CD8-positive, alpha-beta memory T cell (primary cell): ENCODE measurements around the gene GFPT2. TPM values are rescaled to one million over a fixed set of nuclear protein-coding genes. Genes with fewer than 3 reads are reported as not detected.

Source experiments
- CTCF ChIA-PET: fragments of 350-600 bp; sonication (Branson Sonifier 250); formaldehyde crosslinking; loops from one replicate; lab custom pipeline; 2021; ENCODE audit warnings: antibody characterized with exemption; lab: Charles Lee
- POLR2A ChIA-PET: fragments of 350-600 bp; sonication (Branson Sonifier 250); formaldehyde crosslinking; loops from one replicate; lab custom pipeline; 2021; ENCODE audit warnings: antibody characterized with exemption; lab: Charles Lee
- DNase-seq, 5 donors: peaks; one replicate each; pipeline versions ENCODE4 v3.0.0 to v3.0.0-alpha.2; 2020 to 2022; ENCODE audit warnings: mixed read lengths in 1 of 5
- H3K27ac ChIP-seq: one replicate; pipeline ENCODE4 v1.7.0; 2013; ENCODE audit warnings: low read depth, mild to moderate bottlenecking, low read length, moderate library complexity
- H3K27me3 ChIP-seq: 2 replicates; pipeline ENCODE4 v1.7.0; 2013; ENCODE audit warnings: low read length, mild to moderate bottlenecking; ENCODE audit not compliant: insufficient read depth, poor library complexity, severe bottlenecking
- H3K36me3 ChIP-seq: 2 replicates; pipeline ENCODE4 v1.7.0; 2013; ENCODE audit warnings: mild to moderate bottlenecking, low read length, moderate library complexity; ENCODE audit not compliant: insufficient read depth
- H3K4me1 ChIP-seq: 2 replicates; pipeline ENCODE4 v1.7.0; 2013; ENCODE audit warnings: mild to moderate bottlenecking, low read length, moderate library complexity; ENCODE audit not compliant: insufficient read depth
- H3K4me3 ChIP-seq: 2 replicates; pipeline ENCODE4 v1.7.0; 2013; ENCODE audit warnings: mild to moderate bottlenecking, low read length
- H3K9me3 ChIP-seq: 2 replicates; pipeline ENCODE4 v1.7.0; 2013; ENCODE audit warnings: mild to moderate bottlenecking, low read length
- H3K27ac Mint-ChIP-seq, 8 donors: one replicate each; pipeline ENCODE4 v1.8.0; 2020 to 2021; ENCODE audit warnings: mixed read lengths in 8 of 8, mild to moderate bottlenecking in 6 of 8, inconsistent platforms in 3 of 8, moderate library complexity in 3 of 8
- H3K27me3 Mint-ChIP-seq, 2 donors: one replicate each; pipeline ENCODE4 v1.8.0; 2020 to 2021; ENCODE audit warnings: mixed read lengths in 2 of 2, mild to moderate bottlenecking in 1 of 2, moderate library complexity in 1 of 2
- H3K36me3 Mint-ChIP-seq, 3 donors: one replicate each; pipeline ENCODE4 v1.8.0; 2020 to 2021; ENCODE audit warnings: mixed read lengths in 3 of 3, inconsistent platforms in 1 of 3, mild to moderate bottlenecking in 1 of 3
- H3K4me1 Mint-ChIP-seq, 3 donors: one replicate each; pipeline ENCODE4 v1.8.0; 2020 to 2021; ENCODE audit warnings: mixed read lengths in 3 of 3, inconsistent platforms in 1 of 3, mild to moderate bottlenecking in 1 of 3
- H3K4me3 Mint-ChIP-seq, 7 donors: one replicate each; pipeline ENCODE4 v1.8.0; 2020 to 2021; ENCODE audit warnings: mixed read lengths in 7 of 7, mild to moderate bottlenecking in 6 of 7, moderate library complexity in 4 of 7, inconsistent platforms in 2 of 7
- H3K9me3 Mint-ChIP-seq, 5 donors: one replicate each; pipeline ENCODE4 v1.8.0; 2020 to 2022; ENCODE audit warnings: mixed read lengths in 5 of 5, mild to moderate bottlenecking in 3 of 5, moderate library complexity in 2 of 5, inconsistent platforms in 1 of 5
- polyA plus RNA-seq: library from polyadenylated mRNA; unstranded; fragments of 300-500 nt; fragmentation: Illumina TruSeq; gene quantifications from one replicate; pipeline ENCODE4 v1.2.3, GENCODE V29; 2021
- total RNA-seq, 2 experiments: library from RNA; stranded (reverse); gene quantifications; one replicate each; pipeline ENCODE4 v1.2.3, GENCODE V29; 2021

GFPT2 gene
- total and polyA plus RNA-seq, 3 experiments from 2014 or later, result 0.41 to 1.9 (median 1.7) TPM

DNA sequence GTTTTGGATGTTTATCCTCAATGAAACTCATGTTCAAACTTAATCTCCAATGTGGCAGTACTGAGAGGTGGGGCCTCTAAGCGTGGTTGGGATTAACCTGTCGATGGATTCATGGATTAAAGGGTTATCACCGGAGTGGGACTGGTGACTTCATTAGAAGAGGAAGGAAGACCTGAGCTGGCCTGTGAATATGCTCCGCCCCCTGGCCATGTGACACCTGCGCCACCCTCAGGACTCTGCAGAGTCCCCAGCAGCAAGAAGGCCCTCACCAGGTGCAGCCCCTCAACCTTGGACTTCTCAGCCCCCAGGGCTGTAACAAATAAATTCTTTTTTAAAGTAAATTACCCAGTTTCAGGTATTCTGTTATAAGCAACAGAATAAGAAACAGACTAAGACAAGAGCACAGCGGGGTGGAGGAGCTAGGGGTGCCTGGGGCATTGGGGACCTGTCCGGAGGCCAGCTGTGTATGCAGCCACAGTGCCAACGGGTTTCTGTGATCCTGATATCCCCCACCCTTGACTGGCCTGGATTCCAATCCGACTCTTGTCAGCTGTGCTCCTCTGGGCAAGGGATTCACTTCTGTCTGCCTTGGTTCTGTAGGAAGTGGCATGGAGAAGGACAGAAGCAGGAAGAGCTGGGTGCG, 58.1 kb downstream of the GFPT2 start:
- ChIA-PET CTCF (interaction anchor here (0.9 to 9.2 kb wide), 7 partner anchors 10 to 176 kb away, joined by 3 to 133 read pairs (median 10); no protein-coding TSS in a partner anchor), POLR2A (interaction anchor here (2.6 kb wide), 1 partner anchor 20 kb away, joined by 19 read pairs; no protein-coding TSS in a partner anchor)
- Histone ChIP-seq H3K4me1 (peaks cover 21% of the 10 kb centered on the region), H3K9me3 (no peaks in the 10 kb centered on the region), H3K36me3 (no peaks in the 10 kb centered on the region), H3K27ac (no peak overlapping the region), H3K27me3 (no peaks in the 10 kb centered on the region), H3K4me3 (no peak overlapping the region)
- Mint-ChIP-seq H3K36me3 (peaks cover 0 to 10% (median 1%) of the 10 kb centered on the region in 3 donors), H3K27me3 (peaks cover 0 to 1% of the 10 kb centered on the region in 2 donors), H3K4me1 (peaks cover 24 to 51% (median 39%) of the 10 kb centered on the region in 3 donors), H3K27ac (peak overlapping the region in 4 of 8 donors; percentile 36 to 100 (median 74)), H3K9me3 (no peaks in the 10 kb centered on the region), H3K4me3 (no peak overlapping the region)
- no peak for DNase-seq

DNA sequence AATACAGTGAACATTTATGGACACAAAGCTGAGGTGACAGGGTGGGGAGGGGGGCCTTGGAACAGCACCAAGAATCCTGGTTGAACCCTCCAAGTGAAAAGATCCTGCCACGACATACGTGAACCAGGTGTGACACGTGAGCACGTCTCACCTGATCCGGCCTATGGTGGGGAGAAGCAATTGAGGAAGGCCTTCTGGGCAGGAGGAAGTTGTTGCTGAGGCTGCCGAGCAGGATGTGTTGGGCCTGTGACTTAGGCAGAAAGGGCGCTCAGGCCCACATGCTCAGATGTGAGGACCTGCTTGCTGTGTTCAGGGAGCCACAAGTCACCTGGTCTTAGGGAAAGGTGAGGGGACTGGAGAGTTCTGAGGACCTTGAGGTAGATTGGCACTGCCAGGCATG, 58.7 kb downstream of the GFPT2 start:
- CTCF ChIA-PET, result interaction anchor here (0.6 to 9.2 kb wide), 8 partner anchors 9 to 177 kb away, joined by 3 to 133 read pairs (median 8); no protein-coding TSS in a partner anchor

DNA sequence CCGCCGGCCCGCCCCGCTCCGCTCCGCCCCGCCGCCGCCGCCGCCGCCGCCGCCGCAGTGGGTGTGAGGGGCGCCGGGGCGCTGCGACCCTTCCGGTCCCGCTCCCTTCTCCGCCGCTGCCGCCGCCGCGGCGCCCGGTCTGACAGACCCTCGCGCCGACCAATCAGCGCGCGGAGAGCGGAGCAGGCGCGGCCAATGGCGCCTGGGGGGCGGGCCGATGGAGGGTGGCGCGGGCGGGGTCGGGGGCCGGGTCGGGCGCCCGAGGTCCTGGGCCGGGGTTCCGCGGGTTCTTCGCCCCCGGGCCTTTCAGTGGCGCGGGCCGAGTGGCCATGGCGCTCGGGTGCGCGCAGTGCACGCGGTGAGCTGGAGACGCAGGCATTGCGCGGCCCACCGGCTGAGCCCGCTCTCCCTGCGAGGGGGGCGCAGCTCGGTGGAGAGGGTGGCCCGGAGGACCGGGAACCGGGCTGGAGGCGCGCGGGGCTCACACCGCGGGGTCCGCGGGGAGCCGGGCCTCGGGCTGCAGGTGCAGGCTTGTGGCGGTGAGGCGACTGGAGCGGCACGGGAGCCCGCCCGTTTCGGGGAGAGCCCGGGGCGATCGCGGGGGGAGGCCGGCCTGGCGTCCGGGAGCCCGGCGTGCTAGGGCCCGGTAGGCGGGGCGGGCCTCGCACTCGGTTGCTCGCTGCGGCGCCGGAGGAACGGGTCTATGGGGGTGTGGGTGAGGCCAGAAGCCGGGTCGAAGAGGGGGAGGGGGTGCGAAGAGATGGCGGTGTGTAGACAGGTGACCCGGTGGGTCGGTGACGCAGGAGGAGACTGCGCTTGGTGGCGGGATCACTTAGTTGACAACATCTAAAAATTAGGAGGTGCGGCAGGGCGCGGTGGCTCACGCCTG, 60.9 kb downstream of the GFPT2 start, which contains the start of gene MAPK9:
Gene MAPK9 (minus strand): TSS at position 141 of the 889 bp plus-strand sequence. CDS start 11,522 bp downstream, outside the sequence.
- peak within 1 kb of the TSS; percentile 59 for H3K4me3 ChIP-seq
- H3K9me3 ChIP-seq, result no peaks in the 10 kb centered on the region
- ChIA-PET CTCF (interaction anchor here (0.9 to 9.2 kb wide), 7 partner anchors 22 to 518 kb away, joined by 3 to 133 read pairs (median 7); no protein-coding TSS in a partner anchor), POLR2A (interaction anchor here (0.6 to 2.6 kb wide), 4 partner anchors 22 to 560 kb away, joined by 4 to 19 read pairs (median 6); partner anchors contain the start of genes CNOT6 and MAML1)
- no peaks in the 10 kb centered on the region for H3K36me3 ChIP-seq
- peak; percentile 82 to 92 (median 85) for DNase-seq
- Mint-ChIP-seq H3K4me1 (peaks cover 40 to 75% (median 64%) of the 10 kb centered on the region in 3 donors), H3K4me3 (peak within 1 kb of the TSS; percentile 93 to 99 (median 97)), H3K27me3 (peaks cover 0 to 1% of the 10 kb centered on the region in 2 donors), H3K9me3 (no peaks in the 10 kb centered on the region), H3K36me3 (peaks cover 0 to 13% (median 1%) of the 10 kb centered on the region in 3 donors), H3K27ac (peak within 1 kb of the TSS; percentile 97 to 100 (median 99))
- H3K27me3 ChIP-seq, result no peaks in the 10 kb centered on the region
- peak within 1 kb of the TSS; percentile 84 for H3K27ac ChIP-seq
- H3K4me1 ChIP-seq, result peaks cover 29% of the 10 kb centered on the region

More for the DNA sequence above, 58.7 kb downstream of the GFPT2 start:
- Mint-ChIP-seq H3K9me3 (no peaks in the 10 kb centered on the region), H3K36me3 (peaks cover 0 to 10% (median 1%) of the 10 kb centered on the region in 3 donors), H3K27me3 (peaks cover 0 to 1% of the 10 kb centered on the region in 2 donors), H3K4me1 (peaks cover 28 to 57% (median 45%) of the 10 kb centered on the region in 3 donors), H3K4me3 (peak overlapping the region in 1 of 7 donors; percentile 22), H3K27ac (peak overlapping the region in 7 of 8 donors; percentile 36 to 100 (median 98))
- H3K4me3 ChIP-seq, result no peak overlapping the region
- H3K27ac ChIP-seq, result no peak overlapping the region
- POLR2A ChIA-PET, result interaction anchor here (2.0 to 2.6 kb wide), 2 partner anchors 20 to 34 kb away, joined by 8 to 19 read pairs; no protein-coding TSS in a partner anchor
- no peaks in the 10 kb centered on the region for H3K9me3 ChIP-seq
- no peak for DNase-seq
- H3K4me1 ChIP-seq, result peaks cover 27% of the 10 kb centered on the region
- H3K27me3 ChIP-seq, result no peaks in the 10 kb centered on the region
- no peaks in the 10 kb centered on the region for H3K36me3 ChIP-seq

DNA sequence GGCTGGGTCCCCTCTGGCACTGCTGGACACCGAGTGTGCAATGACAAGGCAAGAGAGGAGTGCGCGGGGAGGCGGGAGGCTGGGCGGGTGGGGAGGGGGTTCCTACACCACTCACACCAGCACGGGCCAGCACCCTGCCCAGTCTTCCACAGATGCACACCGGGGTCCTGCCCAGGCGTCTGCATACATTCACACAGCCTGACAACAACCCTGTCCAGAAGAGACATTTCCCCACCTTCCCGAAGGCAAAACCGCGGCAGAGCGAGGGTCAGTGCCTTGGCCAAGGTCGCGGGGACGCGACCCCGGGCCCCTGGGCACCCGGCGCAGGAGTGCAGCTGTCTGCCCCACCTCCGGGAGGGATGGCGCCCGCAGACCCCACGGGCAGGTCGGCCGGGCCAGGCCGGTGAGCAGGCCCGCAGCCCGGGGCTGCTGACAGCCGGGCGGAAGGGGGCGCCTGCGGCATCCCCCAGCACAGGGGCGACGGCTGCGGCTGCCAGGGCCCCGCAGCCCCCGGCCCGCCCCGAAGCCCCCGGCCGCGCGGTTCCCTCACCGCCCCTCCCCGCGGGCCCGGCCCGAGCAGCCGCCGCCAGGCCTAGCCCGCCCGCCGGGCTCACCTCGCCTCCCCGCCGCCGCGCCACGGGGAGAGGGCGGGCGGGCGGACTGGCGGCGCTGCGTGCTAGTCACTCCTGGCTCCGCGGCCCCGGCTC, 61.7 kb downstream of the GFPT2 start:
- Histone ChIP-seq H3K27ac (peak overlapping the region; percentile 33), H3K4me3 (peak overlapping the region; percentile 58), H3K27me3 (no peaks in the 10 kb centered on the region), H3K36me3 (no peaks in the 10 kb centered on the region), H3K4me1 (peaks cover 29% of the 10 kb centered on the region), H3K9me3 (no peaks in the 10 kb centered on the region)
- peak overlapping the region; percentile 81 to 99 (median 89) for H3K4me3 Mint-ChIP-seq
- H3K27me3 Mint-ChIP-seq, result peaks cover 0 to 1% of the 10 kb centered on the region in 2 donors
- H3K36me3 Mint-ChIP-seq, result peaks cover 1 to 21% (median 4%) of the 10 kb centered on the region in 3 donors
- H3K27ac Mint-ChIP-seq, result peak overlapping the region in 7 of 8 donors; percentile 80 to 100 (median 91)
- POLR2A ChIA-PET, result no interaction called here
- peaks cover 40 to 80% (median 58%) of the 10 kb centered on the region in 3 donors for H3K4me1 Mint-ChIP-seq
- CTCF ChIA-PET, result interaction anchor here (0.9 to 9.2 kb wide), 2 partner anchors 23 to 35 kb away, joined by 3 to 133 read pairs; no protein-coding TSS in a partner anchor
- DNase-seq, result peak in 1 of 5 donors; percentile 54
- no peaks in the 10 kb centered on the region for H3K9me3 Mint-ChIP-seq

DNA sequence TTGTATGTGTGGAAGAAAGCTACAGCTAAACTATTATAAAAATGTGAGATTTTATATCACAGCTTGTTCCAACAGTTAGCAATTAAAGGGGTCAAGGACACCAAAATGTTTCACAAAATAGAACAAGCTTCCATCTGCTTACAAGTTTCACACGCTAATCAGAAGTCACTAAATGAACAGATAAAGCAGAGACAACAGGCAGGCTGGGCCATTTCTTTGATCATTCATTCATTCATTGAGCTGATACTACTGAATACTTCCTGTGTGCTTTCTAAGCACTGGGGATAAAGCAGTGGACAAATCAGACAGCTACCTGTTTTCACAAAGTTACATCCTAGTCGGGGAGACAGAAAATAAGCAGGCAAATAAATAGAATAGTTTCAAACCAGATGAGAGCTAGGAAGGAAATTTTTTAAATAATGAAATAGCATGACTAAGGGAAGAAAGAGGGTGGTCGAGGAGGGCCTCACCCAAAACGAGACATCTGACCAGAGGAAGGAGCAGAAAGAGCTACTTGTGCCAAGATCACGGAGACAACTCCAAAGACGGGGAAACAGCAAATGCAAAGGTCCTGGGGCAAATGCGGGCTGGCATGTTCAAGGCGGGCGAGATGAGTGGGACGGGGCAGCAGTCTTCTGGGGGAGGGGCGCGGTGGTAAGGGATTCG, 62.4 kb downstream of the GFPT2 start:
- DNase-seq, result no peak
- Mint-ChIP-seq H3K36me3 (peaks cover 1 to 23% (median 4%) of the 10 kb centered on the region in 3 donors), H3K27ac (peak overlapping the region; percentile 1 to 100 (median 90)), H3K27me3 (peaks cover 0 to 1% of the 10 kb centered on the region in 2 donors), H3K4me3 (peak overlapping the region; percentile 81 to 99 (median 89)), H3K4me1 (peaks cover 40 to 74% (median 53%) of the 10 kb centered on the region in 3 donors), H3K9me3 (no peaks in the 10 kb centered on the region)
- Histone ChIP-seq H3K9me3 (no peaks in the 10 kb centered on the region), H3K27ac (no peak overlapping the region), H3K27me3 (no peaks in the 10 kb centered on the region), H3K4me3 (peak overlapping the region; percentile 40), H3K4me1 (peaks cover 29% of the 10 kb centered on the region), H3K36me3 (no peaks in the 10 kb centered on the region)
- ChIA-PET POLR2A (no interaction called here), CTCF (interaction anchor here (0.9 to 9.2 kb wide), 3 partner anchors 23 to 38 kb away, joined by 3 to 133 read pairs (median 12); no protein-coding TSS in a partner anchor)

DNA sequence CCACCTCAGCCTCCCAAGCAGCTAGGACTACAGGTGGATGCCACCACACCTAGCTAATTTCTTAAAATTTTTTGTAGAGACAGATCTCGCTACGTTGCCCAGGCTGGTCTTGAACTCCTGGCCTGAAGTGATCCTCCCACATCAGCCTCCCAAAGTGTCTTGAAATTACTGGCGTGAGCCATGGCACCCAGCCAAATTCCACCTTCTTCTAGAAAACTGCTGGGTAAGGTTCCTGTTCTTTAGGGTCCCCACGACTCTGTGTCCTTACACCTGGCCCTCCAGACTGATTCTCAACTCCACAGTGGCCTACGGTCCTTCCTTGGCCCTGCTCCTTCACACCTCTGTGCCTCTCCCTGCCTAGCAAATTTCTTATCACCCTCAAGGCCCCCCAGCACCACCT, 63.2 kb downstream of the GFPT2 start:
- H3K36me3 Mint-ChIP-seq, result peaks cover 7 to 28% (median 9%) of the 10 kb centered on the region in 3 donors
- H3K4me3 ChIP-seq, result no peak overlapping the region

More for the DNA sequence above, 63.2 kb downstream of the GFPT2 start:
- no peaks in the 10 kb centered on the region for H3K9me3 ChIP-seq
- H3K9me3 Mint-ChIP-seq, result no peaks in the 10 kb centered on the region
- H3K27me3 ChIP-seq, result no peaks in the 10 kb centered on the region
- H3K4me1 ChIP-seq, result peaks cover 29% of the 10 kb centered on the region
- CTCF ChIA-PET, result interaction anchor here (2.3 to 9.2 kb wide), 2 partner anchors 24 to 38 kb away, joined by 12 to 133 read pairs; no protein-coding TSS in a partner anchor
- H3K27ac Mint-ChIP-seq, result peak overlapping the region in 5 of 8 donors; percentile 7 to 100 (median 66)
- no peak for DNase-seq
- H3K36me3 ChIP-seq, result no peaks in the 10 kb centered on the region
- no peak overlapping the region for H3K27ac ChIP-seq
- H3K4me3 Mint-ChIP-seq, result peak overlapping the region; percentile 73 to 99 (median 88)
- POLR2A ChIA-PET, result interaction anchor here (0.8 kb wide), 1 partner anchor 558 kb away, joined by 4 read pairs; no protein-coding TSS in a partner anchor
- peaks cover 44 to 76% (median 58%) of the 10 kb centered on the region in 3 donors for H3K4me1 Mint-ChIP-seq
- peaks cover 0 to 1% of the 10 kb centered on the region in 2 donors for H3K27me3 Mint-ChIP-seq
